Thyroid gland (tissue), 4 donors: ENCODE results near the gene ARL6IP4. TPM values are rescaled to one million over a fixed set of nuclear protein-coding genes. Genes with fewer than 3 reads are reported as not detected.

ENCODE experiments used
- DNase-seq, 2 donors: peaks; one replicate each; pipeline ENCODE4 v3.0.0-alpha.2; 2019
- H3K27ac ChIP-seq, 3 donors: fragments of 200-600 bp; sonication (generic); 1 replicate in 2 of 3; 2 replicates in 1 of 3; pipeline ENCODE4 v1.5.1; 2016 to 2019; ENCODE audit warnings: mild to moderate bottlenecking in 1 of 3, moderate library complexity in 1 of 3
- H3K27me3 ChIP-seq: fragments of 200-600 bp; sonication (generic); one replicate; pipeline ENCODE4 v1.5.1; 2019
- H3K36me3 ChIP-seq, 2 donors: fragments of 200-600 bp; sonication (generic); one replicate each; pipeline ENCODE4 v1.5.1; 2016 to 2019
- H3K4me1 ChIP-seq, 2 donors: fragments of 200-600 bp; sonication (generic); one replicate each; pipeline ENCODE4 v1.5.1; 2017 to 2019
- H3K4me3 ChIP-seq, 3 donors: fragments of 200-600 bp; sonication (generic); replicated peaks in 1 of 3; 1 replicate in 2 of 3; 2 replicates in 1 of 3; pipeline ENCODE4 v1.5.1; 2016; ENCODE audit warnings: mild to moderate bottlenecking in 1 of 3
- H3K9me3 ChIP-seq: fragments of 200-600 bp; sonication (generic); one replicate; pipeline ENCODE4 v1.5.1; 2017
- CTCF ChIP-seq, 6 experiments: fragments of 200-600 bp in 3 of 6; fragments of 450-650 bp in 3 of 6; sonication (generic) in 3 of 6; IDR thresholded peaks; one replicate each; pipeline ENCODE4 v1.5.1; 2016 to 2019; ENCODE audit warnings: antibody characterized with exemption in 6 of 6, mild to moderate bottlenecking in 2 of 6, inconsistent platforms in 1 of 6, moderate library complexity in 1 of 6
- POLR2A ChIP-seq, 2 donors: fragments of 450-650 bp; IDR thresholded peaks; one replicate each; pipeline ENCODE4 v1.6.1; 2017; ENCODE audit warnings: antibody characterized with exemption in 2 of 2, mild to moderate bottlenecking in 2 of 2, moderate library complexity in 1 of 2
- WGBS, 2 donors: methylation state at CpG; one replicate each; pipeline ENCODE4 v1.1.5; 2017; 5-methylcytosine and 5-hydroxymethylcytosine counted together
- intact Hi-C: fragments of 100-400 bp; cut with DNase I; formaldehyde crosslinking; loops from one replicate; pipeline ENCODE4 v1.15.1; 2023
- total RNA-seq, 4 donors: library from RNA; depleted of rRNA; stranded (reverse); fragments of >200 nt; gene quantifications; one replicate each; pipeline ENCODE4 v1.2.3, GENCODE V29; 2016

Gene ARL6IP4
- total RNA-seq, 4 donors from 2014 or later: 210 to 281 (median 262) TPM

- H3K27me3 ChIP-seq: no peaks in the 10 kb centered on the region
- no peak overlapping the region for H3K4me3 ChIP-seq
- no peaks in the 10 kb centered on the region for H3K36me3 ChIP-seq
- no peaks in the 10 kb centered on the region for H3K9me3 ChIP-seq
- no peak overlapping the region for H3K27ac ChIP-seq
- TF ChIP-seq POLR2A (IDR thresholded peaks at IDR 0.05) (no peak), CTCF (IDR thresholded peaks at IDR 0.05) (no peak)
- peaks cover 0 to 15% of the 10 kb centered on the region in 2 donors for H3K4me1 ChIP-seq
- no peak for DNase-seq
- 93 to 94% methylated on average over 22 to 27 of the region's 27 CpGs for WGBS, 2 donors
- intact Hi-C loops: loop anchor here (2.0 to 5.0 kb wide), 2 partner anchors 91 to 153 kb away; no protein-coding TSS in a partner anchor
These were observed 30.4 kb upstream of the ARL6IP4 start for GRCh38 chr12:122949816-122950675.

- H3K36me3 ChIP-seq: no peaks in the 10 kb centered on the region
- DNase-seq: no peak
- intact Hi-C loops: loop anchor here (2.0 to 5.0 kb wide), 2 partner anchors 93 to 154 kb away; no protein-coding TSS in a partner anchor
- H3K27ac ChIP-seq: no peak overlapping the region
- no peaks in the 10 kb centered on the region for H3K27me3 ChIP-seq
- WGBS, 2 donors: 93 to 95% methylated on average over 8 to 9 of the region's 9 CpGs
- peaks cover 0 to 12% of the 10 kb centered on the region in 2 donors for H3K4me1 ChIP-seq
- TF ChIP-seq POLR2A (IDR thresholded peaks at IDR 0.05) (no peak), CTCF (IDR thresholded peaks at IDR 0.05) (no peak)
- H3K4me3 ChIP-seq: no peak overlapping the region
- no peaks in the 10 kb centered on the region for H3K9me3 ChIP-seq
These were observed 29.1 kb upstream of the ARL6IP4 start for GRCh38 chr12:122951406-122951805.

DNA sequence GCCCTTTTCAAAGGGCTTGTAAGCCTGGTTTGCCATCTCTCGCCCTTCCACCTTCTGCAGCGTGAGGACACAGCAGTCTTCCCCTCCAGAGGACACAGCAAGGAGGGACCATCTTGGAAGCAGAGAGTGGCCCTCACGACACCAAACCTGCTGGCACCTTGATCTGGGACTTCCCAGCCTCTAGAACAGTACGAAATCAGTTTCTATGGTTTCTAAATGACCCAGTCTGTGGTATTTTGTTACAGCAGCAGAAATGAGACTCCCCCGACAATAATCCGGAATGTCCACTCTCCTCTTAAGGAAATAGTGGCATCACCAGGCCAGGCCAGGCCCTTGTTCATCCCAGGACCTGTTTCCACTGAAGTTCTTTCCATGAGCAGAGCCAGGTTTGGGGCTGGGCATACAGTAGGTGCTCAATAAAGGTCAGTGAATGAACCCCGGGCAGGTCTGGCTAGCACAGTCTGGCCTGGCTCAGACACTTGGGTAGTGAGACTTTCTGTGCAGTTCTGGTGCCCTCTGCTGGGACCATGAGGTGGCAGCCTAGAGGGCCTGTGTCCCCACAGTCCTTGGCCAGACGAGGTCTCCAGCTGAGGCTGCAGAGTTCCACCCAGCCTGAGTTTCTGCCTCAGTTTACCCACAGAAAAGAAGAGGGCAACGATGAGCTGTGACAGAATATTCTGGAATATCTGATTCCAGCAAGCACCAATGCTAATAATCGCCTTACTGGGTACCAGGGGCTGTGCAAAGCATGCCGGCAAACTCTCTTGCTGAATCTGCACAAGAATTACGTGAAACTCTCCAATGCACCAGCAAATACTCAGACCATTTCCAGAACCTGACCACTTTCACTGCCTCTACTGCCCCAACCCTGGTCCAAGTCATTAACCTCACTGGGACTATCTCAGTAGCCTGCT lies 28.2 kb upstream of the ARL6IP4 start:
- peak; percentile 77 to 80 for DNase-seq
- WGBS, 2 donors: 72 to 89% methylated on average over 8 to 12 of the region's 12 CpGs
- TF ChIP-seq CTCF (IDR thresholded peaks at IDR 0.05) (peak; percentile 49 to 95 (median 91)), POLR2A (IDR thresholded peaks at IDR 0.05) (no peak)
- Histone ChIP-seq H3K27ac (no peak overlapping the region), H3K9me3 (no peaks in the 10 kb centered on the region), H3K27me3 (no peaks in the 10 kb centered on the region), H3K36me3 (no peaks in the 10 kb centered on the region), H3K4me1 (peaks cover 0 to 4% of the 10 kb centered on the region in 2 donors), H3K4me3 (no peak overlapping the region)
- intact Hi-C loops: loop anchor here (2.0 to 5.0 kb wide), 2 partner anchors 93 to 155 kb away; no protein-coding TSS in a partner anchor

GRCh38 chr12:122955156-122955555 lies 25.3 kb upstream of the ARL6IP4 start:
- 78 to 88% methylated on average over 8 of the region's 8 CpGs for WGBS, 2 donors
- Histone ChIP-seq H3K4me3 (no peak overlapping the region), H3K4me1 (no peaks in the 10 kb centered on the region), H3K27me3 (no peaks in the 10 kb centered on the region), H3K27ac (no peak overlapping the region), H3K9me3 (no peaks in the 10 kb centered on the region), H3K36me3 (peaks cover 0 to 6% of the 10 kb centered on the region in 2 donors)
- no peak for TF ChIP-seq CTCF (IDR thresholded peaks at IDR 0.05)
- no peak for TF ChIP-seq POLR2A (IDR thresholded peaks at IDR 0.05)
- intact Hi-C loops: no loop called here
- no peak for DNase-seq
